Keratinocyte (primary cell): Measurements from ENCODE around the gene BCL2.

Source experiments
- CTCF ChIP-seq, 3 experiments: IDR thresholded peaks in 1 of 3; conservative IDR thresholded peaks in 1 of 3; optimal IDR thresholded peaks in 1 of 3; 2 replicates in 2 of 3; 3 replicates in 1 of 3; pipeline versions ENCODE3 to v1.5.1; 2011; ENCODE audit warnings: low read length in 3 of 3, mild to moderate bottlenecking in 3 of 3, moderate library complexity in 2 of 3, control low read depth in 1 of 3, inconsistent platforms in 1 of 3; ENCODE audit not compliant: insufficient read depth in 2 of 3; ENCODE audit errors: extremely low read depth in 1 of 3
- EZH2 ChIP-seq: IDR thresholded peaks from one replicate; pipeline ENCODE4 v1.6.1; 2012; ENCODE audit warnings: inconsistent platforms, mild to moderate bottlenecking, low read length, moderate library complexity

GRCh38 chr18:63099091-63099840 lies 220.3 kb downstream of the BCL2 start:
- TF ChIP-seq CTCF (optimal IDR thresholded peaks at IDR 0.05 in 1 of 3, IDR thresholded peaks at IDR 0.05 in 1 of 3, conservative IDR thresholded peaks at IDR 0.05 in 1 of 3; ENCODE audit: extremely low read depth in 1 of 3, insufficient read depth in 2 of 3, low read length in 3 of 3) = no peak
- no peak for TF ChIP-seq EZH2
